Erythroblast (primary cell): ENCODE results near the gene TRIOBP.

Experiments used
- GATA1 ChIP-seq: IDR thresholded peaks from 2 replicates; pipeline ENCODE4 v1.6.1; 2011; ENCODE audit warnings: low read depth, mild to moderate bottlenecking, control low read depth, low read length, moderate library complexity
- POLR2A ChIP-seq: IDR thresholded peaks from 2 replicates; pipeline ENCODE4 v1.6.1; 2011; ENCODE audit warnings: mild to moderate bottlenecking, low read length

DNA sequence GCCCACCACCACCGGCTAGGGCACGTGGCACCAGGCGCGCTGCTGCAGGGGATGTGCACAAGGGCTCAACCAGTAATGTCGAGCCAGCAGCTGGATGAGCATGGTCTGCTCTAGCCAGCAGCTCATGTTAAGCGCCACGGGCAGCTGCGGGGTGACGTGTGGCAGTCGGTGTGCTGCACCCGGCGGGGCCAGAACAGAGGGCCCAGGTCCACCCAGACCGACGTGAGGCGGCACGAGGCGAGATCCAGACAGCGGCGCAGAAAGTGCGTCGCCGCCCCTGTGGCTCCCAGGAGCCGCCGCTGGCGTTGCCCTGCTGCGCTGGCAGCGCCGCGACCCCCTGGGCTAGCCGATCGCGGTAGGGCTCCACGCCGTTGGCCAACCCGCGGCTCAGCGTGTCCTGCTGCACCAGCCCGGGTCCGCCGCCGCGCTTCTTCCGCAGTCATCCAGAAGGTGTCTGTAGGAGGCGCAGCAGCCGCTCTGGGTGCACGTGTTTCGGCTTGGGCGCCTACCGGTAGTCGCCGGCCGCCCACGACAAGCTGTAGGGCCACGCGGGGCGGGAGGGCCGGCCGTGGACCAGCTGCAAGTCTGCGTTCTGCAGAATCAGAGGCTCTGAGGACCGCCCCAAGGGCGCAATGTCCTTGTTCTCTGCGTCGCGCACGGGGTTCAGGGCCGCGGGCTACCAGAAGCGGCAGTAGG is 121.7 kb downstream of the TRIOBP start:
- TF ChIP-seq POLR2A (peak; percentile 17), GATA1 (no peak)
